Measurements from ENCODE around the gene HOXA1.

- TF ChIP-seq CTCF (IDR thresholded peaks at IDR 0.05) = no peak
- TF ChIP-seq ZFX (IDR thresholded peaks at IDR 0.05; ENCODE audit: borderline replicate concordance) = no peak
Measured at GRCh38 chr7:27066148-27066547, 29.7 kb downstream of the HOXA1 start.
